ENCODE results near the gene FOSB.

Gene FOSB

DNA sequence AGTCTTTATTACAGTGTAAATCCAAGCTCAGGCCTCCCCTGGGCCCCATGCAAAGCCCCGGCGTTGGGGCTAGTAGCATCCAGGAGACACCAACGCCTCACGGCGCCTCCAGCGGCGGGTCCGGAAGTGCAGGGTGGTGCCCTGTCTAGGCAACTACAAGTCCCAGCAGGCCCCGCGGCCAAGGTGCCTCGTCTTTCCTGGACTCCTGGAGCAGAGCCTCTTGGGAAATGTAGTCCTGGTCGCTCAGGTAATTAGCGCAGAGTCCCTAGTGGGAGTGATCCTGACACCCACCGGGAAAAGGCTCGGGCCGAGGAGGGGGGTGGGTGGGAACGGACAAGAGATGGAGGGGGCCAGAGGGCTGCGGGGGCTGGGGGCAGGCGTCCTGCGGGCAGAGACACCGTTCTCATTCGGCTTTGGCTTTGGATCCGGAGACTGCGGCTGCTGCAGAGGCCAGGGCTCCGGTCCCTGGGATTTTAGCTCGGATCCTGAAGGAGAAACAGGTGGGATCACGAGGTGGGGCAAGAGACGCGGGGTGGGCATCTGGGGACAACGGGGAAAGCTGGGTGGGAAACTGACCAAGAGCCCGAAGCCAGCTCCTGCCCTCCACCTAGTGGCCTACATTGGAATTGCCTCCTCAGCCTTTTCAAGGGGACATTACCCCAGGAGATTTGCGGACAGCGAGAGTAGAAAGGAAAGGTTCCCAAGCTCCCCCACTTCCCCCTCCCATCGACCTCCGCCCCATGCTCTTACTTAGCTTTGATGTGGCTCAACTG lies 17.7 kb downstream of the FOSB start:
- DNase-seq: peak; percentile 97

DNA sequence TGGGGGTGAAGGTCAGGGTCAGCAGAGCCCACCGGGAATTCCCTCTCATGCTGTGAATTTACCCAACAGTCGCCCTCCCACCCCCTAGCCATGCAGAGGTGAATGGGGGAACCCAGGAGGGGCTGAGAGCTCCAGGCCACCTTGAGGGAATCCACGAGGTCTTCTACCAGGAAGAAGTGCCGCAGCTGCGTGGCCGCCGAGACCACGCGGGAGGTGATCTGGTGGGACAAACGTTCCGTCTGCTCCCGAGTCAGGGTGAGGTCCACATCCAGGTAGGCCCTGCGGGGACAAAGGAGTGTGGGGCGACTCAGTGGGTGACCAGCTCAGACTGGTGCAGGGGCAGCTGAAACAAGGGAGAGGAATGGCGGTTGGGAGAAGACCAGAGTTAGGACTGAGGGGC lies 20.9 kb downstream of the FOSB start:
- DNase-seq: no peak

DNA sequence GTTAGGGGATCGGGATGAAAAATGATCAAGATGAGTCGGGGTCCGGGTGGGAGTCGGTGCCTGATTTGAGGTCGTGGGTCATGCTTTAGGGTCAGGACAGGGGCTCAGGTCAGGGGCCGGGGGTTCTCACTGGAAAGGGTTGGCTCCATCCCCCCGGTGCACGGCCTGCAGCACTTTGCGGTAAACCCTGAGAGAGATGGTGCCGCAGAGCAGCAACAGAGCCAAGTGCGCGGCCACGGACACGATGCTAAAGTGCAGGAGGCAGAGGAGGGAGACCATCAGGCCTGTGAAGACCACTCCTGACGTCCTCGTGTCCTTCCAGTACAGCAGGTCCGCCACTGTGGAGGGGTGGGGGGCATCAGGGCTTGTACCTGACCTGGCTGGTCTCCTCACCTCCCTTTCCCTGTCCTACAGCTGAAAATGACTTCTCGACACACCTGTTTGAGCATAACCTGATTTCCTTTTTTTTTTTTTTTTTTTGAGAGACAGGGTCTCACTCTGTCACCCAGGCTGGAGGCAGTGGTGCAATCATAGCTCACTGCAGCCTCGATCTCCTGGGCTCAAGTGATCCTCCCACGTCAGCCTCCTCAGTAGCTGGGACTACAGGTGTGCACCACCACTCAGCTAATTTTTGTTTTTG lies 21.5 kb downstream of the FOSB start:
- no peak for DNase-seq

DNA sequence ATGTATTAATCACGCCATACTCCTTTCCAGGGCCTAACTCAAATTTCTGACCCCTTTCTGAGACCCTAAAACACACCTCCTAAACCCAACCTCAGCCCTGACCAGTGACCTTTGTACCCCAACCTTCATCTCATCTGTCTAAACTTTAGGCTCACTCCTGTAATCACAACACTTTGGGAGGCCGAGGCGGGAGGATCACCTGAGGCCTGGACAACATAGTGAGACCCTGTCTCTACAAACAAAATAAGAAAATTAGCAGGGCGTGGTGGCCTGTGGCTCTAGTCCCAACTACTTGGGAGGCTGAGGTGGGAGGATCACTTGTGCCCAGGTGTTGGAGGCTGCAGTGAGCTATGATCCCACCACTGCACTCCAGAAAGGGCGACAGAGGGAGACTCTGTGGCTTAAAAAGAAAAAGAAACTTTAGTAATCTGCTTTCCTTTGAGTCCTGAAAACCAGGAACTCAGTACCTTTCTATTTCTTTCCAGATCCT lies 24.4 kb downstream of the FOSB start:
- DNase-seq: no peak

DNA sequence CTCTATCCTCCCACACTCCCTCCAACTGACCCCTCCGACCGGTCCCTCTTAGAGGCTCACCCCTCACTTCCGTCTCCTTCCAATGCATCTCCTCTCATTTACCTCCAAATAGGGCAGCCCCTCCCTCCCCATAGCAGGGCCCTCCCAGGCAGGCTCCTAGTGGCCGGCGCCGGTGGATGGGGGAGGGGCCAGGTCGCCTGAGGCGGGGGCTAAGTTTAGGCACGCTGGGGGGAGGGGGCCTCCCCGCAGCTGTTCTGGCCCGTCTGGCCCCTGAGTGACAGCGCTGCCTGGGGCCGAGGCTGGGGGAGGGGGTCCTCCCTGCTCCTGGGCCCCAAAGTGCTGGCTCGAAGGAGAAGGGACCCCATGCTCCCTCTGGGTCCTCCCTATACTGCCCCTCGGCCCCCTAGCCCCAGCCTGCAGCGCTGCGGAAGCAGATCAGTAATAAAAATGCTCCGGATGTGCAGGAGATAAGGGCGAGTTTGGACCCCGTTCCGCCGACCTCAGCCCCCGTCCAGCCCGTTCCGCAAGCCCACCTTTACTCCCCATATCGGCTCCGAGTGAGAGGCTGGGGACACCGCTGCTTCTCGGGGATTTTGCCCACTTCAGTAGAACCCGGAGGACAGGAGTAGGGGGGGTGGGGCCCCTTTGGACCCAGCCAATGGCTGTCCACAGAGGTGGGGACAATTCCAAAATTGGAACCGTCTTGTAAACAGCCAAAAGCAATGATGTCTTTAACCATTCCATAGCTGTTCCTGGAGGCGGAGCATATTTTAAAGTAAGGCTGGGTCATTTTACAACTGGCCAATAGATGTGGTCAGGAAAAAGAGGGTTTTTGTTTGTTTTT lies 25.1 kb downstream of the FOSB start:
- DNase-seq: no peak

DNA sequence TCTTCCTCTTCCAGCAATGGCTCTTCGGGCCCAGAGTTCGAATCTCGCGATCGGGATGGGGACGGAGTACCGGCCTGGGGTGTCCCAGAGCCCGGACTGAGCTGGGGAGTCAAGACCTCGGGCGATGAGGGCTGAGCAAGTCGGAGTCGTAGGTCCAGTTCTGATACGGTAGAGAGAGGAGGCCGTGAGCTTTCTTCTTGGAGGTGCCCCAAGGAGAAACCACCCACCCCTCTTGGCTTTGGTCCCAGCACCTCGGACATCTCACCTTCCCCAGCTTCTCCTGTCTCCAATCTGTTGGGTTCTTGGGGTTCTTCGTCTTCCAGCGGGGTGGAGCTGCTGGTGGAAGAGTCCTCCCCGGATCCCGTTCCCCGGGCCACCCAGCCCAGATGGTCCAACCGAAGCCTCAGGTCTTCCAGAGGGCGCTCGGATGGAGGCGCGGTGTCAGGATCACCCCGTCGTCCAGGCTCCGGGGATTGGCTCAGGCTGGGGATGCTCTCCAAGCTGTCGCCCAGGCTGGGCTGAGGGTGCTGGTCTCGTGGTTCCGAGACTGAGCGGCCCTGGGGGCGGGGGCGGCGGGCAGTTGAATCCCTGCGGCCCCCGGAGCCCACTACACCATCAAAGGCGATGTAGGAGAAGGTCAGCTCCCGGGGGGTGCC lies 26.6 kb downstream of the FOSB start:
- DNase-seq: no peak

DNA sequence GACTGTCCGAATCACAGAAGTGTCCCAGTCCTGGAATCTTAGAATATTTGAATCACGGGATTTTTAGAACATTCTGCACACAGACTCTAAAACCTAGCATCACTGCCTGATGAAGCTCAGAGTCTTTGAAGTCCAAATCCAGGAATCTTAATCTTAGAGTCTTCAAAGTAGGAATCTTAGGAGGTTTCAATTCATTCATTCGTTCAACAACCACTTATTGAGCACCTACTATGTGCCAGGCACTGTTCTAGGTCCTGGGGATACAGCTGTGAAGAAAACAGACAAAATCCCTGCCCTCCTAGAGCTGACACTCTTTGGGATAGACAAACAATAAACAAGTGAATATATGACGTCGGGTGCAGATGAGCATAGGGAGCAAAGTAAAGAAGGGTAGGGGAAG lies 27.4 kb downstream of the FOSB start:
- no peak for DNase-seq

DNA sequence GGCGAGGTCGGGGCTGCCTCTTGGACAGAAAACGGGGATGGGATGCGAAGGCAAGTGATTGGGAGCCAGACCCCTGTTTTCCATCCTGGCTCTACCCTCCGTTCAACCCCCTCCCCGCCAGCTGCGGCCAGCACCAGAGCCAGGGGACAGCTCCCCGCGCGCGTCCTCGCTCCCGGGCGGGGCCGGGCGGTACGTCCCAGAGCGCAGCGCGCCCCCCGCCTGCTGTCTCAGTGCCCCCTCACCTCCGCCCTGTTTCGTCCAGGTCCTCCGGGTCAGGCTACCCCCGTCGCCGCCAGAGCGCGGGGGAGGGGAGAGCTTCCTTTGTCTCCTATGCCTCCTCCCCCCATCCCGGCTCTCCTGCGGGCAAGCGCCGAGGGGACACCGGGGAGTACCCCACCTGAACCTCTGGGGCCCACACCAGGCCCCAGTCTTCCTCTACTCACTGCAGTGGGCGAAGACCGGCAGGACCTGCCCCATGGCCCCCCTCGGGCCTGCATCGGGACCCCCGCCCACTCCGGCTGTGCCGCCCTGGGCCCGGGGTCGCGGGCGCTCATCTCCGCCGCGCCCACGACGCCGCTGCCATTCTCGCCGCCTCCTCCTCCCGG lies 28.7 kb downstream of the FOSB start:
- DNase-seq: peak; percentile 51

DNA sequence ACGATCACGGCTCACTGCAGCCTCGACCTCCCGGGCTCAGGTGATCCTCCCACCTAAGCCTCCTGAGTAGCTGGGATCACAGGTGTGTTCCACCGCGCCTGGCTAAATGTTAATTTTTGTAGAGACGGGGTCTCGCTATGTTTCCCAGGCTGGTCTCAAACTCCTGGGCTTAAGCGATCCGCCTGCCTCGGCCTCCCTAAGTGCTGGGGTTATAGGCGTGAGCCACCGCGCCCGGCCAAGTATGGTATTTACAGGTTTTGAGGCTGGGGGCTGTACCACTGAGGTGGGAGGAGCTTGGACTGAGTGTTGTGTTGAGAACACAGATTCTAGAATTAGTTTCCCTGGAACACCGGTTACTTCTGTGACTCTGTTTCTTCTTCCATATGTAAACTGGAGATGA lies 30.0 kb downstream of the FOSB start:
- no peak for DNase-seq

DNA sequence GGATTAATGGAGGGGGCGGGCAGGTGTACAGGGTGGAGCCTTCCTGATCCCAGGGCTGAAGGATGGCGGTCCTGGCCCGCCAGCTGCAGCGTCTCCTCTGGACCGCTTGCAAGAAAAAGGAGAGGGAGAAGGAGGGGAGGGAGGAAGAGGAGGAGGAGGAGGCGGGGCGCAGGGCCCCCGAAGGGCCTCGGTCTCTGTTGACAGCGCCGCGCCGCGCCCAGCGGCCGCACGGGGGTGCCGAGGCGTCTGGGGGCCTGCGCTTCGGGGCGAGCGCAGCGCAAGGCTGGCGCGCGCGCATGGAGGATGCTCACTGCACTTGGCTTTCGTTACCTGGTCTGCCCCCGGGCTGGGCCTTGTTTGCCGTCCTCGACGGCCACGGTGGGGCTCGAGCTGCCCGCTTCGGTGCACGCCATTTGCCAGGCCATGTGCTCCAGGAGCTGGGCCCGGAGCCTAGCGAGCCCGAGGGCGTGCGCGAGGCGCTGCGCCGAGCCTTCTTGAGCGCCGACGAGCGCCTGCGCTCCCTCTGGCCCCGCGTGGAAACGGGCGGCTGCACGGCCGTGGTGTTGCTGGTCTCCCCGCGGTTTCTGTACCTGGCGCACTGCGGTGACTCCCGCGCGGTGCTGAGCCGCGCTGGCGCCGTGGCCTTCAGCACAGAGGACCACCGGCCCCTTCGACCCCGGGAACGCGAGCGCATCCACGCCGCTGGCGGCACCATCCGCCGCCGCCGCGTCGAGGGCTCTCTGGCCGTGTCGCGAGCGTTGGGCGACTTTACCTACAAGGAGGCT lies 30.8 kb downstream of the FOSB start, which contains the start of gene PPM1N:
TSS of gene PPM1N (plus strand) at position 33 of the 785 bp plus-strand sequence. CDS start at position 63, 30 bp downstream.
- DNase-seq: peak; percentile 75

DNA sequence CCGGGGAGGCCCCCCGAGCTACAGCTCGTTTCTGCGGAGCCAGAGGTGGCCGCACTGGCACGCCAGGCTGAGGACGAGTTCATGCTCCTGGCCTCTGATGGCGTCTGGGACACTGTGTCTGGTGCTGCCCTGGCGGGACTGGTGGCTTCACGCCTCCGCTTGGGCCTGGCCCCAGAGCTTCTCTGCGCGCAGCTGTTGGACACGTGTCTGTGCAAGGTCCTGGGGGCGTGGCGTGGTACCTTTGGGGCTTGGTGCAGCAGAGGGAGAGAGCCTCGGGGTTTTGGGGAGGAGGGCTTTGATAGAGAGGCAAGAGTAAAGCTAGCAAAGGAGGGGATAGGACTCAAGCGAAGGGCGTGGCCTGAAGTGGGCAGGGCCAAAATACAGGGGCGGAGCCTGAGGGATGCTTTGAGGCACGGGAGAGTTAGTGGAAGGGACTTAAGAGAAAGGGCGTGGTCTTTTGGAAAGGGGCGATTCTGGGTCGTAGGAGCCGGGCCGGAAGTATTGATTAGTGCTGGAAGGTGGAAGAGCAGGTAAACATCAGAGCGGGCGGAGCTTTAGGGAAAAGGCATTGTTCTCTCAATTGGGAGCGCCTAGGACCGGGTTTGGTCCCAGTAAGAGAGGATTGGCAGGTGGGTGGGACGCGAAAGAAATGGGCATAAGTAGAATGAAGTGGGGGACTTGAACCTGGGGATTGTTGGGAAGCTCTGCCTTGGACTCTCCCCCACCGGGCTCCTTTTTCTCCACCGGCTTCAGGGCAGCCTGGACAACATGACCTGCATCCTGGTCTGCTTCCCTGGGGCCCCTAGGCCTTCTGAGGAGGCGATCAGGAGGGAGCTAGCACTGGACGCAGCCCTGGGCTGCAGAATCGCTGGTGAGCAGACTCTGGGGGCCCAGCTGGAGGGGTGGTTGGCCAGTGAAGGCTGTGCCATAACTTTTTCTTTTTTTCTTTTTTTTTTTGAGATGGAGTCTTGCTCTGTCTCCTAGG lies 31.7 kb downstream of the FOSB start:
- DNase-seq: peak; percentile 69

DNA sequence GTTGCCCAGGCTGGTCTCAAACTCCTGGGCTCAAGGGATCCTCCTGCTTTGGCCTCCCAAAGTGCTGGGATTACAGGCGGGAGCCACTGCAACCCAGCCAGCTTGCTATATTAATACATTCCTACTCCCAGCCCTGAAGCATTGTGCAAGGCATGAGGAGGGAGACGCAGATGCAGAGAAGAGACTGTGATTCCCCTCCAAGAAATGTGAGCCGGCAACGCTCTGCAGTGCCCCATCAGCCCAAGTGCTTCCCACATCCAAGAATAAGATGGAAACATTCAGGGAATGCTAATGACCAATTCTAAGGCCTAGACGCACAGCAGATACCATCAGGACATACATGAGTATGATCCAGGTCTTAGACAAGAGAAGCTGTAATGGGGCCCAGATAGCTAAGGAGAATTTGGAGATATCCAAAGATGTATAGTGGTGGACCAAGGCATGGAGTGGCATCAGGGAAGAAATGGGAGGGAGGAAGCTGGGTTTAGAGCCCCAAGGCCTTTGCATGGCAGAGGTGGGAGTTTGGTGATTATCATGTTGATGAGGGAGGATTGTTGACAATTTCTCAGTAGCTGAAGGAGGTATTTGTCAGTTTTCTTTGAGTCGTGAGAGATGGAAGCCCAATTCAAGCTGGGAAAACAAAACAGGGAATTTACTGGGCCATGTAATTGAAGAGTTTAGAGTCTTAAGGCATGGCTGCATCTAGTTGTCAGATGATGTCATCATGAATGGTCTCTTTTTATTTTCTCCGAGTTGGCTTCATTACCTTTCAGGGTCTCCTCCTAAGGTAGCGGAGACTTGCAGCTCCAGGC lies 33.3 kb downstream of the FOSB start:
- no peak for DNase-seq

DNA sequence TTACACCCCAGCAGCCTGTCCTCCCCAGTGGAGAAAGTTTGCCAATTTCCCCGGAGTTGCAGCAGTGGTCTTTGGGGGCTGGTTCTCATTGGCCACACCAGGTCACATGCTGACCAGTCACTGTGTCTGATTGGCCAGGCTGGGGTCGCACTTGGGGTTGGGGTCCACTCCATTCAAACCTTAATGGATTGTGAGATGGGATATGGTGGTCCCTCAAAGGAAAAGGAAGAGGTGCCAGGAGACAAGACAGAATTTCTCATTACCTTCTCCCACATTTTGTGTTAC lies 33.9 kb downstream of the FOSB start:
- DNase-seq: no peak

DNA sequence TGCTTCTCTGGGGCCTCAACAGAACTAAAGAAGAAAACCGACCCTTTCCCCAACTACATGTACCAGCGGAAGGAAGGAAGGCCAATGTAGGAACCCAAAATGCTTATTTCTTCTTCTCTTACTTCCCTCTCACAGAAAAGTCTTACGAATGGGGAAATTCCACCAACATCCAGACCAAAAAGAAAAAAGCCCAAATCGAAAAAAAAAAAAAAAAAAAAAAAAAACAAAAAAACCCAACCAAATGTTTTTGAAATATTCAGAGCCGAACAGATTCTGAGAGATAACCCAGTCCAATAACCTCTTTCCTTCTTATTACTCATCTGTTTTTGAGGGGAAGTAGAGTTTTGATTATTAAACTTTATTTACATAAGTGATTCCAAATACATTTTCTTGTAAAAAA lies 34.3 kb downstream of the FOSB start:
- DNase-seq: no peak

DNA sequence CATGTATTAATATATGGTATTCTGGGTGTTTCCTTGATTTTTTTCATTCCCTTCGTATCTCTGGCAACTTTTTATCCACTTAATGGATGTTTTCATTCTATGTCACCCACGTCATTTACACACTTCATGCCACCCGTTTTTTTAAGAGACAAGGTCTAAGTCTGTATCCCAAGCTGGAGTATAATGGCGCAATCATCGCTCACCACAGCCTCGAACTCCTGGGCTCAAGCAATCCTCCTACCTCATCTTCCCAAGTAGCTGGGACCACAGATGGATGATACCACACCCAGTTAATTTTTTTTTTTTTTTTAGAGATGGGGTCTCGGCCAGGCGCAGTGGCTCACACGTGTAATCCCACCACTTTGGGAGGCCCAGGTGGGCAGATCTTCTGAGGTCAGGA lies 36.1 kb downstream of the FOSB start:
- DNase-seq: no peak

DNA sequence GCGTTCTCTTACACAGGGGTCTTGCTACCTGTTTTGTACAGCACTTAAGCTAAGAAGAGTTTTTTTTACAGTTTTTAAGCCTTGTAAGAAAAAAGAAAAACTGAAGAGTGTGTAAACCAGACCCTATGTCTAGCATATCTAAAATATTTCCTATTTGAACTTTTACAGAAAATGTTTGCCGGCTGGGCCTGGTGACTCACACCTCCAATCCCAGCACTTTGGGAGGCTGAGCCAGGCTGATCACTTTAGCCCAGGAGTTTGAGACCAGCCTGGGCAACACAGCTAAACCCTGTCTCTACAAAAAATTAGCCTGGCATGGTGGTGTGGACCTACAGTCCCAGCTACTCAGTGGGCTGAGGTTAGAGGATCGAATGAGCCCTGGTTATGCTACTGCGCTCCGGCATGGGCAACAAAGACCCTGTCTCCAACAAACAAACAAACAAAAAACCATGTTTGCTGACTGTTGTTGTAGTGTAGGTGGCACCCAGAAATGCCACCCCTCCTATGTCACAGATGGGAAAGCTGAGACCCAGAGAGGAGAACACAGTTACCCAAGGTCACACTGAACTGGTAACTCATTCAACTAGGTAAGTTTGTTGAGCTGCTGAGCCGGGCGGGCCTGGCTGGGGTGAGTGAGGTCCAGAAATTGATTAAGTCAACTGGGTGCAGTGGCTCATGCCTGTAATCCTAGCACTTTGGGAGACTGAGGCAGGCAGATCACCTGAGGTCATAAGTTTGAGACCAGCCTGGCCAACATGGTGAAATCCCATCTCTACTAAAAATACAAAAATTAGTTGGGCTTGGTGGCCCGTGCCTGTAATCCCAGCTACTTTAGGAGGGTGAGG lies 37.6 kb downstream of the FOSB start:
- no peak for DNase-seq

DNA sequence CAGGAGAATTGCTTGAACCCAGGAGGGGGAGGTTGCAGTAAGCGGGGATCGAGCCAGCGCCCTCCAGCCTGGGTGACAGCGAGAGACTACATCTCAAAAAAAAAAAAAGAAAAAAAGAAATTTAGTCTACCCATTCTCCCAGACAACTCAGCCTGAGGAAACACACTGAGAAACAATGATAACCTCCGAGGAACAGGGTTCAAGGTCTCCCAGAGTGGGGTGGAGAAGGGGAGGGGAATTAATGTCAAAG lies 38.1 kb downstream of the FOSB start:
- no peak for DNase-seq

DNA sequence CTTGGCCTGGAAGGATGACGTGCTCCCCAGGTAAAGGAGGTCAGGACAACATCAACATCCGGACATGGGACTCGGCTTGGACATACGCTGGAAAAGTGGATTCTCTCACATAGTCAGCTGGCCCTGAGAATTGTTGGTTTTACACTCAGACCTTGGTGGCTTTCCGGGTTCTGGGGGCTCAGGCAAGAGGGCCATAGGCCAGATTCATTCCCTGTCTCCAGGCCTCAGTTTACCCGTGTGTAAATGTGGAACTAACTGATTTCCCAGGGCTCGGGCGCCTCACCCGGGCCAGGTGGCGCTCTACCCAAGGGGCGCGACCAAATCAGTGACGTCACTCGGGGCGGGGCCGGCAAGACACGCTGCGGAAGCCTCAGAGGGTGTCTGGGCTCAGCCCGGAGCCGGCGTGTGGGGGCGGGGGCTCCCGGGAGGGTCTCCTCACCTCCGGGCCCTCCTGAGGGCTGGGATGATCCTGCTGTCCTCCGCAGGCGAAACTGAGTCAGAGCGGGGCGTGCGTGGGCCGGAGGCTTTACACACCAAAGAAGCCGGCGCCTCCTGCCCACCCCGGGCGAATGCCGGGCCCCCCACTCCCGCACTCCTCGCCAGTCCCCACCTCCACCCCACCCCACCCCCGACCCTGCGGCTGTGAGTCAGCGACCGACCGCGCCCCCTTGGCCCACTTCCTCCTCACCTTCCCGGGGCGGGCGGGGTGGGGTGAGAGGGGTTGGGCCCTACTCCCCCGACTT lies 38.6 kb downstream of the FOSB start:
- DNase-seq: peak; percentile 99
